ENCODE data around the gene ACAD8.

ACAD8 gene

GRCh38 chr11:134290646-134291045 lies 37.3 kb downstream of the ACAD8 start:
- no peak for DNase-seq (ENCODE audit: low spot score)

- DNase-seq (ENCODE audit: low spot score), result no peak
These were observed 37.8 kb downstream of the ACAD8 start for GRCh38 chr11:134291196-134291595.

- no peak for DNase-seq (ENCODE audit: low spot score)
These were observed 39.3 kb downstream of the ACAD8 start for GRCh38 chr11:134292661-134293060.

GRCh38 chr11:134293119-134294113 lies 40.0 kb downstream of the ACAD8 start:
- no peak for DNase-seq (ENCODE audit: low spot score)

- DNase-seq (ENCODE audit: low spot score), result peak; percentile 54
These were observed 41.3 kb downstream of the ACAD8 start for GRCh38 chr11:134294664-134295063.

- DNase-seq (ENCODE audit: low spot score), result no peak
These were observed 58.9 kb downstream of the ACAD8 start for GRCh38 chr11:134312223-134312622.

- DNase-seq (ENCODE audit: low spot score), result no peak
These were observed 59.4 kb downstream of the ACAD8 start for GRCh38 chr11:134312807-134313206.

GRCh38 chr11:134313379-134313778 lies 60.0 kb downstream of the ACAD8 start:
- no peak for DNase-seq (ENCODE audit: low spot score)

GRCh38 chr11:134313821-134314607 lies 60.6 kb downstream of the ACAD8 start:
- no peak for DNase-seq (ENCODE audit: low spot score)

Data from activated CD4-positive, alpha-beta T cell treated with anti-CD3 and anti-CD28 coated beads, Interleukin-2, Interleukin-4, amounts not matched to agents 100 ng/mL and 50 ng/mL, durations not matched to agents 16 hours and 8 hours (primary cell).